ENCODE results near the gene SDS. TPM values are rescaled to one million over a fixed set of nuclear protein-coding genes. Genes with fewer than 3 reads are reported as not detected.

The SDS gene
- total RNA-seq, 1 donor from 2014 or later: not detected

DNA sequence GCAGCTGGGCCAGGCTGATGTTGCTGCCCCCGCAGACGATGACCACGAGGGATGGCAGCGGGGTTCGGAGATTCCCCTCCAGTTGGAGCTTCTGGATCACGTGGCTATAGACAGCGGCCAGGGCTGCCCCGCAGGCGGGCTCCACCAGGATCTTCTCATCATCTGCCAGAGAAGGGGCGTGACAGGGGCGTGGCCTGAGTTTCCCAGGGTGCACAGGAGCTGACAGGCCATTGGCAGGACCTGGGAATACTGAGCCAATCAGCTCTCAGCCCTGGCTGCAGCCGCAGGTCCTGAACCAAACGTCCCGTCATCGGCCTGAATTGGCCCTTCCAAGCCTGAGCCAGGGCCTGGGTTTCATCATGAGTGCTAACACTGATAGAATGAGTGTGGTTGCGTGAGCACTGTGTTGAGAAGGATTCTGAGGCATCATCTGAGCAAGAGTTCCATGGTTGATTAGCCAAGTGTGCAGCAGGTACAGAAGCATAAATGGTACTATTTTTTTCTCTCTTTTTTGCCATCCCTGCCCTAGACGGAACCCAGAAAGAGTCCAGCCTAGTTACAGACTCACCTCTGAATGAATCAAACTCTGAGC is 10.6 kb downstream of the SDS start:
- Histone ChIP-seq H3K9me3 (ENCODE audit: control insufficient read depth in 3 of 3, low read length in 3 of 3) (no peaks in the 10 kb centered on the region), H3K4me1 (ENCODE audit: control insufficient read depth in 3 of 3, insufficient read depth in 3 of 3, low read length in 3 of 3) (no peaks in the 10 kb centered on the region), H3K27ac (ENCODE audit: low read depth, low read length) (no peak overlapping the region), H3K9ac (ENCODE audit: low read depth in 1 of 3, low read length in 3 of 3) (no peak overlapping the region), H3K27me3 (ENCODE audit: control insufficient read depth in 3 of 3, insufficient read depth in 3 of 3, low read length in 3 of 3) (peaks cover 3 to 4% (median 3%) of the 10 kb centered on the region in 3 donors), H3K4me3 (ENCODE audit: low read length in 3 of 3) (no peak overlapping the region), H3K36me3 (ENCODE audit: control insufficient read depth in 3 of 3, insufficient read depth in 3 of 3, low read length in 3 of 3) (peaks cover 17 to 21% (median 19%) of the 10 kb centered on the region in 3 donors)

DNA sequence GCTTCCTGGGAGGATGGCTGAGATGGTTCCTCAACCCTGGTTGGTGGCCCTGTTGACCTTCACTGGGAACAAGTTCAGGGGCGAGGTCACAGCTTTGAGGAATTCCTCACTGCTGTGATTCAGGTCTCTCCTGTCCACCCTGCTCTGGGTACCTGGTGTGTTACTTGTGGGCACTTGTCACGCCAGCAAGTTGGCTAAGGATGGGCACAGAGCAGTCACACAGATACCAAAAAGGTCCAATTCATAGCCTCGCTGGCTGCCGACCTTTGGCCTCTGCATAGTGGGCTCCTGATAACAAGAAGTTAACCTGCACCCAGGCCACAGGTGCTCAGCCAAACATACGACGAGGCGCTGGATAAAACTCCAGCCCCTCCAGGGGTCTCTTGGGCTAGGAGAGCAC is 11.2 kb downstream of the SDS start:
- Histone ChIP-seq H3K4me3 (ENCODE audit: low read length in 3 of 3) (no peak overlapping the region), H3K9me3 (ENCODE audit: control insufficient read depth in 3 of 3, low read length in 3 of 3) (no peaks in the 10 kb centered on the region), H3K4me1 (ENCODE audit: control insufficient read depth in 3 of 3, insufficient read depth in 3 of 3, low read length in 3 of 3) (no peaks in the 10 kb centered on the region), H3K9ac (ENCODE audit: low read depth in 1 of 3, low read length in 3 of 3) (no peak overlapping the region), H3K36me3 (ENCODE audit: control insufficient read depth in 3 of 3, insufficient read depth in 3 of 3, low read length in 3 of 3) (peaks cover 21 to 26% (median 21%) of the 10 kb centered on the region in 3 donors), H3K27me3 (ENCODE audit: control insufficient read depth in 3 of 3, insufficient read depth in 3 of 3, low read length in 3 of 3) (peaks cover 2 to 4% (median 3%) of the 10 kb centered on the region in 3 donors), H3K27ac (ENCODE audit: low read depth, low read length) (no peak overlapping the region)

DNA sequence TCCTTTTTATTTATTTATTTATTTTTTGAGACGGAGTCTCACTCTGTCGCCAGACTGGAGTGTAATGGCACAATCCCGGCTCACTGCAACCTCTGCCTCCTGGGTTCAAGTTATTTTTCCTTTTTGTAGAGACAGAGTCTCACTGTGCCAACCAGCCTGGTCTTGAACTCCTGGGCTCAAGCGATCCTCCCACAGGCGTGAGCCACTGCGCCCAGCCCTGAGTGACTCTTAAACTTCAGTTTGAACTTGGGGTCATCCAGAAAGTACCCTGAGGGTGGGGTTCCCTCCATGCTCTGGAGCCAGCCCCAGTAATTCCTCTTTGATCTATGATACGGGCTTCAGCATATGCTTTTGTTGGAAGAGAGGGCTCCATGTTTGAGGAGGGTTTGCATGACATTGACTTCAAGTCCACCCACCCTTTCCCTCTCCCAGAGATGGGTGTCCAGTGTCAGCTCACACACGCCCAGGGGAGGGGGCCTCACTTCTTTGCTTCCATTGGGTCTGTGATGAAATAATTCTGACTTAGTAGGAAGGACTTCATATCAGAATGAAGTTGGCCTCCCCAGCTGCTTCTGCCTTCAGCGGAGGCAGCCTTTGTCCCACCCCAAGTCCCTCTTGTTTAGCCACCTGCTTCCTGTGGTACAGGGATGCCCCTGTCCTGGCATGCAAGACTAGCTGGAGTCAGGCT is 11.9 kb downstream of the SDS start:
- no peak overlapping the region for H3K4me3 ChIP-seq (ENCODE audit: low read length in 3 of 3)
- no peaks in the 10 kb centered on the region for H3K9me3 ChIP-seq (ENCODE audit: control insufficient read depth in 3 of 3, low read length in 3 of 3)
- H3K27me3 ChIP-seq (ENCODE audit: control insufficient read depth in 3 of 3, insufficient read depth in 3 of 3, low read length in 3 of 3): peaks cover under 1 to 1% (median under 1%) of the 10 kb centered on the region in 3 donors
- no peak overlapping the region for H3K27ac ChIP-seq (ENCODE audit: low read depth, low read length)
- peaks cover 27 to 33% (median 27%) of the 10 kb centered on the region in 3 donors for H3K36me3 ChIP-seq (ENCODE audit: control insufficient read depth in 3 of 3, insufficient read depth in 3 of 3, low read length in 3 of 3)
- H3K9ac ChIP-seq (ENCODE audit: low read depth in 1 of 3, low read length in 3 of 3): no peak overlapping the region
- H3K4me1 ChIP-seq (ENCODE audit: control insufficient read depth in 3 of 3, insufficient read depth in 3 of 3, low read length in 3 of 3): no peaks in the 10 kb centered on the region

DNA sequence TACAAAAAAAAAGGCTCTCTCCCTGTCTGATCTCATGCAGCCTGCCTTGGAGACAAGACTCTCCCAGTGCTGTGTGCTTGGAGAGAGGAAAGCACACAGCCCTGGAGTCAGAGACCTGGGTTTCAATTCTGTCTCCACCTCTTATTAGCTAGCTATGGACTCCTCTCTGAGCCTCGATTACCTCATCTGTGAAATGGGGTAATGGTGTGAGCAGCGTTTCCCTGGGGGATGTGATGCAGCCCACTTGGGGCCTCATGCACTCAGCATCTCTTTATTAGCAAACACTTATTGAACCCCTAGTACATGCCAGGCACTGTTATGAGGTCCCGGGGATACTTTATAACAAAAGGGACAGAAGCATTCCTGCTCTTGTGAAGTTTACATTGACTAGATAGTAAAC is 12.5 kb downstream of the SDS start:
- Histone ChIP-seq H3K9ac (ENCODE audit: low read depth in 1 of 3, low read length in 3 of 3) (no peak overlapping the region), H3K4me1 (ENCODE audit: control insufficient read depth in 3 of 3, insufficient read depth in 3 of 3, low read length in 3 of 3) (no peaks in the 10 kb centered on the region), H3K36me3 (ENCODE audit: control insufficient read depth in 3 of 3, insufficient read depth in 3 of 3, low read length in 3 of 3) (peaks cover 27 to 36% (median 28%) of the 10 kb centered on the region in 3 donors), H3K9me3 (ENCODE audit: control insufficient read depth in 3 of 3, low read length in 3 of 3) (no peaks in the 10 kb centered on the region), H3K27me3 (ENCODE audit: control insufficient read depth in 3 of 3, insufficient read depth in 3 of 3, low read length in 3 of 3) (no peaks in the 10 kb centered on the region), H3K4me3 (ENCODE audit: low read length in 3 of 3) (no peak overlapping the region), H3K27ac (ENCODE audit: low read depth, low read length) (no peak overlapping the region)

DNA sequence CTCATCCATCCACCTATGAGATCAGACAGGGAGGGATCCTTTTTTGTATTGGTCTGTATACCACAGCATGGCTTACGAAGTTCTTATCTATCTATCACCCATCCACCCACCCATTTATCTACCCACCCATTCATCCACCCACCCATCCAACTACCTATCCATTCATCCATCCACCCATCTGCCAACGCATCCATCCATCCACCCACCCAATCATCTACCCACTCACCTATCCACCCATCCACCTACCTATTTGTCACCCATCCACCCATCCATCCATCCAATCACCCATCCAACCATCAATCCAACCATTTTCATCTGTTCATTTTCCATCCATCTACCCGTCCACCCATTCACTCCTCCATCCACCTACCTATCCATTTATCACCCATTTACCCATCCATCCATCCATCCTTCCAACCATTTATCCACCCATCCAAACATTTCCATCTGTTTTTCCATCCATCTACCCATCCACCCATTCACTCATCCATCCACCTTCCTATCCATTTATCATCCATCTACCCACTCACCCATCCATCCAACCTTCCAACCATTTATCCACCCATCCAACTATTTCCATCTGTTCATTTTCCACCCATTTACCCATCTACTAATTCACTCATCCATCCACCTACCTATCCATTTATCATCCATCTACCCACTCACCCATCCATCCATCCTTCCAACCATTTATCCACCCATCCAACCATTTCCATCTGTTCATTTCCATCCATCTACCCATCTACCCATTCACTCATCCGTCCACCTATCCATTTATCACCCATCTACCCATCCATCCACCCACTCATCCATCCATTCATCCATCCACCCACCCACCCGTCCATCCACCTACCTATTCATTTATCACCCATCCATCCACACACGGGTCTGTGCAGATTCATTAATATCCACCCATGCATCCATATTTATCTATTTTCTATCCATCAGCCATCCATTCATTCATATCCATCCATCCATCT is 13.3 kb downstream of the SDS start:
- H3K36me3 ChIP-seq (ENCODE audit: control insufficient read depth in 3 of 3, insufficient read depth in 3 of 3, low read length in 3 of 3): peaks cover 29 to 37% (median 30%) of the 10 kb centered on the region in 3 donors
- H3K27me3 ChIP-seq (ENCODE audit: control insufficient read depth in 3 of 3, insufficient read depth in 3 of 3, low read length in 3 of 3): no peaks in the 10 kb centered on the region

DNA sequence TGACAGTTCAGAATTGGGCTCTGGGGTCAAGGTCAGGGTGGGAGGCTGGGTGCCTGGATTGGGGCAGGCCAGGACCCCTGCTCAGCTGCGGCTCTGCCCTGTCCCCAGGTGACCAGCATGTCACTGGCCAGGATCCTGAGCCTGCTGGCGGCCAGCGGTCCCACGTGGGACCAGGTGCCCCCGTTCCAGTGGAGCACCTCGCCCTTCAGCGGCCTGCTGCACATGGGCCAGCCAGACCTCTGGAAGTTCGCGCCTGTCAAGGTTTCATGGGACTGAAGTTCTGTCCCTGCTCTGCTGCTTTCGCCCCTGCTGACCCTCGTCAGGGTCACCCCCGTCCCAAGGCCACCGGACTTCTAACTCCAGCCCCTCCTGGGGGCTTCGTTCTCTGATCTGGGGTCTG is 15.3 kb downstream of the SDS start:
- H3K36me3 ChIP-seq (ENCODE audit: control insufficient read depth in 3 of 3, insufficient read depth in 3 of 3, low read length in 3 of 3): peaks cover 41 to 52% (median 43%) of the 10 kb centered on the region in 3 donors

More for the DNA sequence above, 13.3 kb downstream of the SDS start:
- Histone ChIP-seq H3K9me3 (ENCODE audit: control insufficient read depth in 3 of 3, low read length in 3 of 3) (no peaks in the 10 kb centered on the region), H3K4me3 (ENCODE audit: low read length in 3 of 3) (no peak overlapping the region), H3K4me1 (ENCODE audit: control insufficient read depth in 3 of 3, insufficient read depth in 3 of 3, low read length in 3 of 3) (no peaks in the 10 kb centered on the region), H3K27ac (ENCODE audit: low read depth, low read length) (no peak overlapping the region), H3K9ac (ENCODE audit: low read depth in 1 of 3, low read length in 3 of 3) (no peak overlapping the region)

DNA sequence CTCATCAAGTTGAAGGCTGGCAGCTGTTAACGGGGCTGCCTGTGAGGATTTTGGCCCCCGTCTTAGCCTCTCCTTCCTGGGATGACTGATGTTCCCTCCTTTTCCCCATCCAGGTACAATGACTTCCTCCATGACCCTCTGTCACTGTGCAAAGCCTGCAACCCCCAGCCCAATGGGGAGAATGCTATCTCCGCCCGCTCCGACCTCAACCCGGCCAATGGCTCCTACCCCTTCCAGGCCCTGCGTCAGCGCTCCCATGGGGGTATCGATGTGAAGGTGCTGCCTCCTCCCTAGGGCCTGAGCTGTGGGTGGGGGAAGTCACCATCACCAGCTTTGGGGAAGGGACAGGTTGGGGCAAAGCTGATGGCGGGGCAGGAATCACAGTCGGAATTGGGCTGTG is 16.1 kb downstream of the SDS start:
- Histone ChIP-seq H3K4me3 (ENCODE audit: low read length in 3 of 3) (no peak overlapping the region), H3K4me1 (ENCODE audit: control insufficient read depth in 3 of 3, insufficient read depth in 3 of 3, low read length in 3 of 3) (no peaks in the 10 kb centered on the region), H3K9ac (ENCODE audit: low read depth in 1 of 3, low read length in 3 of 3) (no peak overlapping the region), H3K27ac (ENCODE audit: low read depth, low read length) (no peak overlapping the region), H3K27me3 (ENCODE audit: control insufficient read depth in 3 of 3, insufficient read depth in 3 of 3, low read length in 3 of 3) (no peaks in the 10 kb centered on the region), H3K9me3 (ENCODE audit: control insufficient read depth in 3 of 3, low read length in 3 of 3) (no peaks in the 10 kb centered on the region), H3K36me3 (ENCODE audit: control insufficient read depth in 3 of 3, insufficient read depth in 3 of 3, low read length in 3 of 3) (peaks cover 43 to 55% (median 46%) of the 10 kb centered on the region in 3 donors)

More for the DNA sequence above, 15.3 kb downstream of the SDS start:
- Histone ChIP-seq H3K4me3 (ENCODE audit: low read length in 3 of 3) (no peak overlapping the region), H3K9ac (ENCODE audit: low read depth in 1 of 3, low read length in 3 of 3) (no peak overlapping the region), H3K27ac (ENCODE audit: low read depth, low read length) (no peak overlapping the region), H3K4me1 (ENCODE audit: control insufficient read depth in 3 of 3, insufficient read depth in 3 of 3, low read length in 3 of 3) (no peaks in the 10 kb centered on the region), H3K9me3 (ENCODE audit: control insufficient read depth in 3 of 3, low read length in 3 of 3) (no peaks in the 10 kb centered on the region), H3K27me3 (ENCODE audit: control insufficient read depth in 3 of 3, insufficient read depth in 3 of 3, low read length in 3 of 3) (no peaks in the 10 kb centered on the region)

DNA sequence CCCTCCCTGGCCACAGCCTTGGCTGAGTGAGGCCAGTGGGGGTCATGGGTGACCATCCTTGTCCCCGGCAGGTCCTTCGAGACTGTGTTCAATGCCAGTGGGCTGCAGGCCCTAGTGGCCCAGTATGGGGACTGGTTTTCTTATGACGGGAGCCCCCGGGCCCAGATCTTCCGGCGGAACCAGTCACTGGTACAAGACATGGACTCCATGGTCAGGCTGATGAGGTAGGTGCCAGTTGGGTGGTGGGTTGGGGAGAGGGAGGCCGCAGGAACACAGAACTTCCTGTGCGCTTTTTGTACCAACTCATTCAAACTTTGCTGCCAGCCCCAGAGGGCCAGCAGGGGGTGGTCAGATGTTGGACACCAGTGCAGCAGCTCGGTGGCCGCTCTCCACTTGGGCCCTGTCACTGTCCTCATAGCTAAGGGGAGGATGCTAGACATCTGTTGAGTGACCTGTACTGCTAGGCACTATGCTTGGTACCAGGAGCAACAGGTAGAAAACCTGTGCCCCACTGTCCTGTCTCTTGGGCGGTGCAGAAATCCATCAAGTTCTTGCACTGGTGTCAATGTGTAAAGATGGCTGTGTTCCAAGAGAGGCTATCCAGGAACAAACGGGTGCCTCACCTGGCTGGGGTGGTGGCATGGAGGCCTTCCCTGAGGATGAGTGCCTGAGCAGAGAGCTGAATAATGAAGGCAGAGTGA is 16.7 kb downstream of the SDS start:
- Histone ChIP-seq H3K4me3 (ENCODE audit: low read length in 3 of 3) (no peak overlapping the region), H3K9ac (ENCODE audit: low read depth in 1 of 3, low read length in 3 of 3) (no peak overlapping the region), H3K36me3 (ENCODE audit: control insufficient read depth in 3 of 3, insufficient read depth in 3 of 3, low read length in 3 of 3) (peaks cover 43 to 55% (median 49%) of the 10 kb centered on the region in 3 donors), H3K9me3 (ENCODE audit: control insufficient read depth in 3 of 3, low read length in 3 of 3) (no peaks in the 10 kb centered on the region), H3K27ac (ENCODE audit: low read depth, low read length) (no peak overlapping the region), H3K4me1 (ENCODE audit: control insufficient read depth in 3 of 3, insufficient read depth in 3 of 3, low read length in 3 of 3) (no peaks in the 10 kb centered on the region), H3K27me3 (ENCODE audit: control insufficient read depth in 3 of 3, insufficient read depth in 3 of 3, low read length in 3 of 3) (no peaks in the 10 kb centered on the region)

DNA sequence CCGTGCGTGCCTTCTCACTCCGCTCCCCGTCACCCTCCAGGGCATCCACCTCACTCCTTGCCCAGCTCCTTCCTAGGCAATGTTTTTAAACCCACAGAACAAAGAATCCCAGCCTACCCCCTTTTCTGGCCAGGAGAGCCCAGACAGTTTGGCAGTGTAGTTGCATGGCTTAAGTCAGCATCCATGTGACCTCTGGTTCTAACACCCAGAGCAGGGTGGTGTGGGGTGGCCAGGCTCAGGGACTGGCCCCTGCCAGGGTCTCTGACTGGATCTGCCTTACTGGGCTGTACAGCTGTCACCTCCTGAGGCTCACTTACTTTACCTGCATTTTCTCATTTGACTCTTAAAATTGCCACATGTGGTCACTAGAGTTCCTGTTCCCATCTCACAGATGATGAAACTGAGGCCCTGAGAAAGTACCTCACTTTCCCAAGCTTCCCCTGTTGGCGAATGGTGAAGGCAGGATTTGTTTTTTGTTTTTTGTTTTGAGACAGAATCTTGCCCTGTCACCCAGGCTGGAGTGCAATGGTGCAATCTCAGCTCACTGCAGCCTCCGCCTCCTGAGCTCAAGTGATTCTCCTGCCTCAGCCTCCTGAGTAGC is 18.3 kb downstream of the SDS start:
- Histone ChIP-seq H3K27ac (ENCODE audit: low read depth, low read length) (no peak overlapping the region), H3K27me3 (ENCODE audit: control insufficient read depth in 3 of 3, insufficient read depth in 3 of 3, low read length in 3 of 3) (no peaks in the 10 kb centered on the region), H3K9me3 (ENCODE audit: control insufficient read depth in 3 of 3, low read length in 3 of 3) (no peaks in the 10 kb centered on the region), H3K4me1 (ENCODE audit: control insufficient read depth in 3 of 3, insufficient read depth in 3 of 3, low read length in 3 of 3) (no peaks in the 10 kb centered on the region), H3K9ac (ENCODE audit: low read depth in 1 of 3, low read length in 3 of 3) (no peak overlapping the region), H3K4me3 (ENCODE audit: low read length in 3 of 3) (no peak overlapping the region), H3K36me3 (ENCODE audit: control insufficient read depth in 3 of 3, insufficient read depth in 3 of 3, low read length in 3 of 3) (peaks cover 47 to 52% (median 49%) of the 10 kb centered on the region in 3 donors)
